ENCODE results near the gene KATNAL1.

DNA sequence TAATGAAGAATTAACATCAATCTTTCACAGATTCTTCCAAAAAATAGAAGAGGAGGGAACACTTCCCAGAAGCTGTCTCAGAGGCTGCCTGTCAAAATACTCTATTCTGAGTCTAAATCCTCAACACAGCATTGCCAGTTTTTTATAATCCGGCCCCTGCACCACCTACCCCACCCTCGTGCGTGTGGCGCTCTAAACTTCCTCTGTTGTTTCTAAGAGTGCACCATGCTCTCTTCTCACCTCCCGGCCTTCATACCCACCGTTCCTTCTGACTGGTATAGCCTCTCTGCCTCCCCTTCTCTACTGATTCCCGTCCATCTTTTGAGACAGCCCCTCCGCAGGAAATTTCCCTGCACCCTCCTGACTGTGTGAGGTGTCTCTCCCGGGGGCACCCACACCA lies 136.8 kb downstream of the KATNAL1 start:
- TF ChIP-seq POLR2A (IDR thresholded peaks at IDR 0.05; ENCODE audit: low read depth, low read length), result no peak
- TF ChIP-seq POLR2AphosphoS5 (IDR thresholded peaks at IDR 0.05; ENCODE audit: low read depth, low read length), result no peak
- no peak for TF ChIP-seq TAF1 (IDR thresholded peaks at IDR 0.05; ENCODE audit: borderline replicate concordance, low read depth, low read length)

All from GM12892 (cell line).